HepG2 (cell line): ENCODE measurements around the gene SAE1. TPM values are rescaled to one million over a fixed set of nuclear protein-coding genes. Genes with fewer than 3 reads are reported as not detected.

Experiments
- ELF1 ChIP-seq: sonication (generic); formaldehyde crosslinking; IDR thresholded peaks from 2 replicates; pipeline ENCODE4 v1.4.0; 2020; ENCODE audit warnings: missing genetic modification reagents
- ETV5 ChIP-seq: IDR thresholded peaks from 2 replicates; pipeline ENCODE4 v1.6.1; 2018; ENCODE audit warnings: missing biosample characterization, missing genetic modification reagents, inconsistent platforms, borderline replicate concordance
- JARID2 ChIP-seq: sonication (generic); formaldehyde crosslinking; IDR thresholded peaks from 2 replicates; pipeline ENCODE4 v1.8.1; 2023; ENCODE audit warnings: missing genetic modification reagents, inconsistent platforms; ENCODE audit not compliant: insufficient replicate concordance
- MEIS1 ChIP-seq: sonication (generic); formaldehyde crosslinking; IDR thresholded peaks from 2 replicates; pipeline ENCODE4 v1.9.0; 2021; ENCODE audit warnings: mild to moderate bottlenecking, missing genetic modification reagents, moderate library complexity, borderline replicate concordance
- MXD4 ChIP-seq: IDR thresholded peaks from 2 replicates; pipeline ENCODE4 v1.6.1; 2016; ENCODE audit warnings: mild to moderate bottlenecking, missing biosample characterization, missing genetic modification reagents
- SMARCE1 ChIP-seq: fragments of 450-650 bp; IDR thresholded peaks from 2 replicates; pipeline ENCODE4 v1.6.1; 2017; ENCODE audit warnings: borderline replicate concordance
- TBP ChIP-seq: sonication (generic); formaldehyde crosslinking; IDR thresholded peaks from 2 replicates; pipeline ENCODE4 v1.5.0; 2020; ENCODE audit warnings: missing genetic modification reagents
- ZFP90 ChIP-seq: sonication (generic); formaldehyde crosslinking; IDR thresholded peaks from 2 replicates; pipeline ENCODE4 v1.8.0; 2022; ENCODE audit warnings: missing genetic modification reagents, mild to moderate bottlenecking, inconsistent platforms, borderline replicate concordance
- ZNF121 ChIP-seq: sonication (generic); formaldehyde crosslinking; IDR thresholded peaks from 2 replicates; pipeline ENCODE4 v1.5.0; 2020; ENCODE audit warnings: mild to moderate bottlenecking, missing genetic modification reagents
- ZNF263 ChIP-seq: sonication (generic); formaldehyde crosslinking; IDR thresholded peaks from 2 replicates; pipeline ENCODE4 v1.4.0; 2020; ENCODE audit warnings: missing genetic modification reagents
- ZNF317 ChIP-seq: sonication (generic); formaldehyde crosslinking; IDR thresholded peaks from 2 replicates; pipeline ENCODE4 v1.5.0; 2020; ENCODE audit warnings: mild to moderate bottlenecking, missing genetic modification reagents
- ZNF839 ChIP-seq: sonication (generic); formaldehyde crosslinking; IDR thresholded peaks from 2 replicates; pipeline ENCODE4 v1.4.0; 2020; ENCODE audit warnings: missing genetic modification reagents, mild to moderate bottlenecking, borderline replicate concordance
- ZSCAN22 ChIP-seq: sonication (generic); formaldehyde crosslinking; IDR thresholded peaks from 2 replicates; pipeline ENCODE4 v1.4.0; 2020; ENCODE audit warnings: mild to moderate bottlenecking, missing genetic modification reagents
- polyA plus RNA-seq, 8 experiments: library from polyadenylated mRNA; depleted of rRNA in 3 of 8; stranded (reverse) in 7 of 8; unstranded in 1 of 8; fragments of >200 nt; fragmentation: Illumina TruSeq in 4 of 8; extraction: Trizol in 4 of 8; gene quantifications; 2 replicates each; pipeline versions ENCODE4 v1.2.1 to v1.2.3, GENCODE V29; 2011 to 2016; ENCODE audit warnings: low read depth in 4 of 8, missing spikeins in 1 of 8, mixed read lengths in 1 of 8; ENCODE audit not compliant: insufficient read depth in 1 of 8
- total RNA-seq, 5 experiments: library from RNA; depleted of rRNA; stranded (reverse); fragments of >200 nt; fragmentation: Illumina TruSeq; extraction: Trizol; gene quantifications; 2 replicates each; pipeline ENCODE4 v1.2.3, GENCODE V29; 2016; ENCODE audit warnings: low read depth in 1 of 5
- TF ChIP-seq, protein P1 (sequence below): sonication (generic); formaldehyde crosslinking; IDR thresholded peaks from 2 replicates; pipeline ENCODE4 v1.4.0; 2020; ENCODE audit warnings: missing genetic modification reagents, borderline replicate concordance
- TF ChIP-seq, protein P2 (sequence below): sonication (generic); formaldehyde crosslinking; IDR thresholded peaks from 2 replicates; pipeline ENCODE4 v1.4.0; 2020; ENCODE audit warnings: missing genetic modification reagents
- TF ChIP-seq, protein P3 (sequence below): sonication (generic); formaldehyde crosslinking; IDR thresholded peaks from 2 replicates; pipeline ENCODE4 v1.5.1; 2020; ENCODE audit warnings: mild to moderate bottlenecking, moderate library complexity, missing genetic modification reagents
- TF ChIP-seq, protein P4 (sequence below): IDR thresholded peaks from 2 replicates; pipeline ENCODE4 v1.6.1; 2016; ENCODE audit warnings: low read depth
- TF ChIP-seq, protein P5 (sequence below): sonication (generic); formaldehyde crosslinking; conservative IDR thresholded peaks from 2 replicates; pipeline ENCODE4 v1.4.0; 2020; ENCODE audit warnings: missing genetic modification reagents
- TF ChIP-seq, protein P6 (sequence below): sonication (generic); formaldehyde crosslinking; IDR thresholded peaks from 2 replicates; pipeline ENCODE4 v1.5.0; 2020; ENCODE audit warnings: mild to moderate bottlenecking, low read depth, missing genetic modification reagents, borderline replicate concordance
- TF ChIP-seq, protein P7 (sequence below): sonication (generic); formaldehyde crosslinking; IDR thresholded peaks from 2 replicates; pipeline ENCODE4 v1.8.1; 2023; ENCODE audit warnings: mild to moderate bottlenecking, missing genetic modification reagents

Gene SAE1
- total and polyA plus RNA-seq, 2 of the 13 experiments (the other 11 are each of a cell fraction or from before 2014, with no cell fraction given), result 87.6 to 197 TPM

DNA sequence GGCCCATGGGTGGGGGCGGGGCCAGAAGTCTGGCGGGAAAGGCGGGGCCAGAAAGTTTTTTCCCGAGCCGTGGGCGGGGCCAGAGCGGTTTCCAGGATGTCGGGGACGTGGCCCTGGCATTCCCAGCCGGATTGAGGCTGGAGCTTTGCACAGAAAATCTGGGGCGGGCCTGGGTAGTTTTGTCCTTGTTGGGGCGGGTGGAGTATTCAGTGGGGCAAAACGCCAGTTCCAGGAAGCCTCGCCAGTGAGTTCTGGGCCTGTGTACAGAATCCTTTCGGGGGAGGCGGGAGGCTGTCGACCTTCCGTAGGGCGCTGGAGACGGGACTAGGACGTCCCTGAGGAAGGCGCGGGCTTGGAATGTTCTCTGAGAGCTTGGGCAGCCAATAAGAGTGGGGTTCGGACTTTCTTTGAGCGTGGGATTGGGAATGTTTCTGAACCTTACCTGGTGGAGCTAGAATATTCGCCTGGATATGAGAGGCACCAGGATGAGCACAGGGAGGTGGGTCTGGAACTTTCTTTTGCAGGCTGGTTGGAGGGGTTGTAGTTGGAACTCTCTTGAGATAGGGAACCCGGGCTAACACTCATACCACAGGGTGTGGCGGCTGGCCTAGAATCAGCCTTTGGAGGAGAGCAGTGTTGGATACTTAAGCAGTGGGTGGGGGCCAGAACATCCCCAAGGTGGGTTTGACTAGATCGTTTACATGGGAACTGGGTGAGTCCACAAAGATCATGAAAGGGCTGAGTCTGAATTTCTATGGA lies 127.0 kb downstream of the SAE1 start (continued):
- 0 out of 2 replicates have a peak, but pooled peaks have one; percentile 50 for TF ChIP-seq ZFP90 (CRISPR knock-in tag)
- TF ChIP-seq, protein P1, sequence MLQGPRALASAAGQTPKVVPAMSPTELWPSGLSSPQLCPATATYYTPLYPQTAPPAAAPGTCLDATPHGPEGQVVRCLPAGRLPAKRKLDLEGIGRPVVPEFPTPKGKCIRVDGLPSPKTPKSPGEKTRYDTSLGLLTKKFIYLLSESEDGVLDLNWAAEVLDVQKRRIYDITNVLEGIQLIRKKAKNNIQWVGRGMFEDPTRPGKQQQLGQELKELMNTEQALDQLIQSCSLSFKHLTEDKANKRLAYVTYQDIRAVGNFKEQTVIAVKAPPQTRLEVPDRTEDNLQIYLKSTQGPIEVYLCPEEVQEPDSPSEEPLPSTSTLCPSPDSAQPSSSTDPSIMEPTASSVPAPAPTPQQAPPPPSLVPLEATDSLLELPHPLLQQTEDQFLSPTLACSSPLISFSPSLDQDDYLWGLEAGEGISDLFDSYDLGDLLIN (CRISPR knock-in tag), result no peak
- TF ChIP-seq, protein P2, sequence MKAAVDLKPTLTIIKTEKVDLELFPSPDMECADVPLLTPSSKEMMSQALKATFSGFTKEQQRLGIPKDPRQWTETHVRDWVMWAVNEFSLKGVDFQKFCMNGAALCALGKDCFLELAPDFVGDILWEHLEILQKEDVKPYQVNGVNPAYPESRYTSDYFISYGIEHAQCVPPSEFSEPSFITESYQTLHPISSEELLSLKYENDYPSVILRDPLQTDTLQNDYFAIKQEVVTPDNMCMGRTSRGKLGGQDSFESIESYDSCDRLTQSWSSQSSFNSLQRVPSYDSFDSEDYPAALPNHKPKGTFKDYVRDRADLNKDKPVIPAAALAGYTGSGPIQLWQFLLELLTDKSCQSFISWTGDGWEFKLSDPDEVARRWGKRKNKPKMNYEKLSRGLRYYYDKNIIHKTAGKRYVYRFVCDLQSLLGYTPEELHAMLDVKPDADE (CRISPR knock-in tag), result no peak
- TF ChIP-seq, protein P3, sequence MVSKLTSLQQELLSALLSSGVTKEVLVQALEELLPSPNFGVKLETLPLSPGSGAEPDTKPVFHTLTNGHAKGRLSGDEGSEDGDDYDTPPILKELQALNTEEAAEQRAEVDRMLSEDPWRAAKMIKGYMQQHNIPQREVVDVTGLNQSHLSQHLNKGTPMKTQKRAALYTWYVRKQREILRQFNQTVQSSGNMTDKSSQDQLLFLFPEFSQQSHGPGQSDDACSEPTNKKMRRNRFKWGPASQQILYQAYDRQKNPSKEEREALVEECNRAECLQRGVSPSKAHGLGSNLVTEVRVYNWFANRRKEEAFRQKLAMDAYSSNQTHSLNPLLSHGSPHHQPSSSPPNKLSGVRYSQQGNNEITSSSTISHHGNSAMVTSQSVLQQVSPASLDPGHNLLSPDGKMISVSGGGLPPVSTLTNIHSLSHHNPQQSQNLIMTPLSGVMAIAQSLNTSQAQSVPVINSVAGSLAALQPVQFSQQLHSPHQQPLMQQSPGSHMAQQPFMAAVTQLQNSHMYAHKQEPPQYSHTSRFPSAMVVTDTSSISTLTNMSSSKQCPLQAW (CRISPR knock-in tag), result peak; percentile 52
- peak; percentile 56; the same call in 1 of the 2 replicates for TF ChIP-seq ELF1 (CRISPR knock-in tag)
- no peak for TF ChIP-seq TBP (CRISPR knock-in tag)
- 0 out of 2 replicates have a peak, but pooled peaks have one; percentile 41 for TF ChIP-seq MEIS1 (CRISPR knock-in tag)
- 0 out of 2 replicates have a peak, but pooled peaks have one; percentile 41 for TF ChIP-seq MXD4
- TF ChIP-seq, protein P4, sequence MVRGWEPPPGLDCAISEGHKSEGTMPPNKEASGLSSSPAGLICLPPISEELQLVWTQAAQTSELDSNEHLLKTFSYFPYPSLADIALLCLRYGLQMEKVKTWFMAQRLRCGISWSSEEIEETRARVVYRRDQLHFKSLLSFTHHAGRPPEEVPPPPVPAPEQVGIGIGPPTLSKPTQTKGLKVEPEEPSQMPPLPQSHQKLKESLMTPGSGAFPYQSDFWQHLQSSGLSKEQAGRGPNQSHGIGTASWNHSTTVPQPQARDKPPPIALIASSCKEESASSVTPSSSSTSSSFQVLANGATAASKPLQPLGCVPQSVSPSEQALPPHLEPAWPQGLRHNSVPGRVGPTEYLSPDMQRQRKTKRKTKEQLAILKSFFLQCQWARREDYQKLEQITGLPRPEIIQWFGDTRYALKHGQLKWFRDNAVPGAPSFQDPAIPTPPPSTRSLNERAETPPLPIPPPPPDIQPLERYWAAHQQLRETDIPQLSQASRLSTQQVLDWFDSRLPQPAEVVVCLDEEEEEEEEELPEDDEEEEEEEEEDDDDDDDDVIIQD (CRISPR knock-in tag), result no peak
- TF ChIP-seq ZNF121, result peak; percentile 83
- peak; percentile 69; the same call in 1 of the 2 replicates for TF ChIP-seq ZNF839 (CRISPR knock-in tag)
- no peak for TF ChIP-seq ZSCAN22 (CRISPR knock-in tag)
- TF ChIP-seq, protein P5, sequence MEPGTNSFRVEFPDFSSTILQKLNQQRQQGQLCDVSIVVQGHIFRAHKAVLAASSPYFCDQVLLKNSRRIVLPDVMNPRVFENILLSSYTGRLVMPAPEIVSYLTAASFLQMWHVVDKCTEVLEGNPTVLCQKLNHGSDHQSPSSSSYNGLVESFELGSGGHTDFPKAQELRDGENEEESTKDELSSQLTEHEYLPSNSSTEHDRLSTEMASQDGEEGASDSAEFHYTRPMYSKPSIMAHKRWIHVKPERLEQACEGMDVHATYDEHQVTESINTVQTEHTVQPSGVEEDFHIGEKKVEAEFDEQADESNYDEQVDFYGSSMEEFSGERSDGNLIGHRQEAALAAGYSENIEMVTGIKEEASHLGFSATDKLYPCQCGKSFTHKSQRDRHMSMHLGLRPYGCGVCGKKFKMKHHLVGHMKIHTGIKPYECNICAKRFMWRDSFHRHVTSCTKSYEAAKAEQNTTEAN (CRISPR knock-in tag), result no peak
- no peak; the same call in 1 of the 2 replicates for TF ChIP-seq ETV5
- no peak for TF ChIP-seq ZNF317 (CRISPR knock-in tag)
- TF ChIP-seq, protein P6, sequence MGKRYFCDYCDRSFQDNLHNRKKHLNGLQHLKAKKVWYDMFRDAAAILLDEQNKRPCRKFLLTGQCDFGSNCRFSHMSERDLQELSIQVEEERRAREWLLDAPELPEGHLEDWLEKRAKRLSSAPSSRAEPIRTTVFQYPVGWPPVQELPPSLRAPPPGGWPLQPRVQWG, result no peak
- TF ChIP-seq ZNF263 (CRISPR knock-in tag), result no peak
- TF ChIP-seq JARID2 (CRISPR knock-in tag), result no peak
- TF ChIP-seq, protein P7, sequence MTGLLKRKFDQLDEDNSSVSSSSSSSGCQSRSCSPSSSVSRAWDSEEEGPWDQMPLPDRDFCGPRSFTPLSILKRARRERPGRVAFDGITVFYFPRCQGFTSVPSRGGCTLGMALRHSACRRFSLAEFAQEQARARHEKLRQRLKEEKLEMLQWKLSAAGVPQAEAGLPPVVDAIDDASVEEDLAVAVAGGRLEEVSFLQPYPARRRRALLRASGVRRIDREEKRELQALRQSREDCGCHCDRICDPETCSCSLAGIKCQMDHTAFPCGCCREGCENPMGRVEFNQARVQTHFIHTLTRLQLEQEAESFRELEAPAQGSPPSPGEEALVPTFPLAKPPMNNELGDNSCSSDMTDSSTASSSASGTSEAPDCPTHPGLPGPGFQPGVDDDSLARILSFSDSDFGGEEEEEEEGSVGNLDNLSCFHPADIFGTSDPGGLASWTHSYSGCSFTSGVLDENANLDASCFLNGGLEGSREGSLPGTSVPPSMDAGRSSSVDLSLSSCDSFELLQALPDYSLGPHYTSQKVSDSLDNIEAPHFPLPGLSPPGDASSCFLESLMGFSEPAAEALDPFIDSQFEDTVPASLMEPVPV (CRISPR knock-in tag), result no peak
- no peak for TF ChIP-seq SMARCE1
